HEK293 (cell line): Measurements from ENCODE around the gene HYKK.
A peak's percentile ranks its signal among the peaks of the same experiment; 100 is the strongest.

ENCODE experiments used
- GLIS1 ChIP-seq: fragments of 450-650 bp; formaldehyde crosslinking; IDR thresholded peaks from 2 replicates; pipeline ENCODE4 v1.5.1; 2016; ENCODE audit warnings: missing biosample characterization, missing genetic modification characterization
- KLF10 ChIP-seq: fragments of 450-650 bp; IDR thresholded peaks from 2 replicates; pipeline ENCODE4 v1.5.1; 2018; ENCODE audit warnings: missing biosample characterization, mild to moderate bottlenecking, missing genetic modification characterization
- MYNN ChIP-seq: fragments of 450-650 bp; formaldehyde crosslinking; IDR thresholded peaks from 2 replicates; pipeline ENCODE4 v1.5.1; 2016; ENCODE audit warnings: missing biosample characterization, missing genetic modification characterization, borderline replicate concordance
- OSR2 ChIP-seq: fragments of 450-650 bp; formaldehyde crosslinking; IDR thresholded peaks from 2 replicates; pipeline ENCODE4 v1.5.1; 2016; ENCODE audit warnings: missing biosample characterization, missing genetic modification characterization
- RBAK ChIP-seq: fragments of 450-650 bp; formaldehyde crosslinking; IDR thresholded peaks from 2 replicates; pipeline ENCODE4 v1.5.1; 2016; ENCODE audit warnings: missing biosample characterization, missing genetic modification characterization
- SCRT2 ChIP-seq: fragments of 450-650 bp; formaldehyde crosslinking; IDR thresholded peaks from 2 replicates; pipeline ENCODE4 v1.5.1; 2016; ENCODE audit warnings: missing biosample characterization, missing genetic modification characterization
- SP7 ChIP-seq: fragments of 450-650 bp; formaldehyde crosslinking; IDR thresholded peaks from 2 replicates; pipeline ENCODE4 v1.5.1; 2016; ENCODE audit warnings: missing biosample characterization, missing genetic modification characterization
- YY1 ChIP-seq: fragments of 450-650 bp; formaldehyde crosslinking; IDR thresholded peaks from 2 replicates; pipeline ENCODE4 v1.5.1; 2018; ENCODE audit warnings: missing biosample characterization, missing genetic modification characterization
- ZNF157 ChIP-seq: fragments of 450-650 bp; formaldehyde crosslinking; IDR thresholded peaks from 2 replicates; pipeline ENCODE4 v1.5.1; 2016; ENCODE audit warnings: missing biosample characterization, missing genetic modification characterization
- ZNF169 ChIP-seq: fragments of 450-650 bp; formaldehyde crosslinking; IDR thresholded peaks from 2 replicates; pipeline ENCODE4 v1.5.1; 2016; ENCODE audit warnings: missing biosample characterization, missing genetic modification characterization
- ZNF174 ChIP-seq: fragments of 450-650 bp; formaldehyde crosslinking; IDR thresholded peaks from 2 replicates; pipeline ENCODE4 v1.5.0; 2017; ENCODE audit warnings: missing biosample characterization, mild to moderate bottlenecking, missing genetic modification characterization
- ZNF184 ChIP-seq: fragments of 450-650 bp; IDR thresholded peaks from 2 replicates; pipeline ENCODE4 v1.5.1; 2018; ENCODE audit warnings: missing biosample characterization, mild to moderate bottlenecking, missing genetic modification characterization
- ZNF311 ChIP-seq: fragments of 450-650 bp; formaldehyde crosslinking; IDR thresholded peaks from 2 replicates; pipeline ENCODE4 v1.5.1; 2017; ENCODE audit warnings: missing biosample characterization, missing genetic modification characterization, borderline replicate concordance
- ZNF433 ChIP-seq: fragments of 450-650 bp; formaldehyde crosslinking; IDR thresholded peaks from 2 replicates; pipeline ENCODE4 v1.5.1; 2016; ENCODE audit warnings: missing biosample characterization, missing genetic modification characterization, low read depth
- ZNF544 ChIP-seq: fragments of 450-650 bp; formaldehyde crosslinking; IDR thresholded peaks from 2 replicates; pipeline ENCODE4 v1.5.0; 2017; ENCODE audit warnings: missing biosample characterization, missing genetic modification characterization
- ZNF558 ChIP-seq: fragments of 450-650 bp; formaldehyde crosslinking; IDR thresholded peaks from 2 replicates; pipeline ENCODE4 v1.5.1; 2016; ENCODE audit warnings: missing biosample characterization, missing genetic modification characterization
- ZNF670 ChIP-seq: fragments of 450-650 bp; formaldehyde crosslinking; IDR thresholded peaks from 2 replicates; pipeline ENCODE4 v1.5.1; 2016; ENCODE audit warnings: missing biosample characterization, missing genetic modification characterization, low read depth
- ZNF747 ChIP-seq: fragments of 450-650 bp; formaldehyde crosslinking; IDR thresholded peaks from 2 replicates; pipeline ENCODE4 v1.5.1; 2016; ENCODE audit warnings: missing biosample characterization, missing genetic modification characterization
- ZSCAN30 ChIP-seq: fragments of 450-650 bp; IDR thresholded peaks from 2 replicates; pipeline ENCODE4 v1.5.1; 2018; ENCODE audit warnings: missing biosample characterization, mild to moderate bottlenecking, missing genetic modification characterization, moderate library complexity
- ZXDB ChIP-seq: fragments of 450-650 bp; formaldehyde crosslinking; IDR thresholded peaks from 2 replicates; pipeline ENCODE4 v1.5.1; 2016; ENCODE audit warnings: missing biosample characterization, missing genetic modification characterization
- TF ChIP-seq, protein P1 (sequence below): fragments of 450-650 bp; formaldehyde crosslinking; IDR thresholded peaks from 2 replicates; pipeline ENCODE4 v1.5.1; 2016; ENCODE audit warnings: missing biosample characterization, missing genetic modification characterization
- TF ChIP-seq, protein P2 (sequence below): fragments of 450-650 bp; formaldehyde crosslinking; IDR thresholded peaks from 2 replicates; pipeline ENCODE4 v1.5.1; 2016; ENCODE audit warnings: missing biosample characterization, missing genetic modification characterization
- TF ChIP-seq, protein P3 (sequence below): fragments of 450-650 bp; formaldehyde crosslinking; IDR thresholded peaks from 2 replicates; pipeline ENCODE4 v1.5.1; 2016; ENCODE audit warnings: missing biosample characterization, missing genetic modification characterization
- TF ChIP-seq, protein P4 (sequence below): fragments of 450-650 bp; formaldehyde crosslinking; IDR thresholded peaks from 2 replicates; pipeline ENCODE4 v1.5.1; 2016; ENCODE audit warnings: missing biosample characterization, missing genetic modification characterization
- TF ChIP-seq, protein P5 (sequence below): fragments of 450-650 bp; formaldehyde crosslinking; IDR thresholded peaks from 2 replicates; pipeline ENCODE4 v1.5.1; 2016; ENCODE audit warnings: missing biosample characterization, missing genetic modification characterization
- TF ChIP-seq, protein P6 (sequence below): fragments of 450-650 bp; formaldehyde crosslinking; IDR thresholded peaks from 2 replicates; pipeline ENCODE4 v1.5.1; 2017; ENCODE audit warnings: missing biosample characterization, missing genetic modification characterization
- TF ChIP-seq, protein P7 (sequence below): fragments of 450-650 bp; formaldehyde crosslinking; IDR thresholded peaks from 2 replicates; pipeline ENCODE4 v1.5.1; 2017; ENCODE audit warnings: missing biosample characterization, mild to moderate bottlenecking, missing genetic modification characterization, moderate library complexity
- TF ChIP-seq, protein P8 (sequence below): fragments of 450-650 bp; formaldehyde crosslinking; IDR thresholded peaks from 2 replicates; pipeline ENCODE4 v1.5.1; 2016; ENCODE audit warnings: missing biosample characterization, missing genetic modification characterization

HYKK gene

DNA sequence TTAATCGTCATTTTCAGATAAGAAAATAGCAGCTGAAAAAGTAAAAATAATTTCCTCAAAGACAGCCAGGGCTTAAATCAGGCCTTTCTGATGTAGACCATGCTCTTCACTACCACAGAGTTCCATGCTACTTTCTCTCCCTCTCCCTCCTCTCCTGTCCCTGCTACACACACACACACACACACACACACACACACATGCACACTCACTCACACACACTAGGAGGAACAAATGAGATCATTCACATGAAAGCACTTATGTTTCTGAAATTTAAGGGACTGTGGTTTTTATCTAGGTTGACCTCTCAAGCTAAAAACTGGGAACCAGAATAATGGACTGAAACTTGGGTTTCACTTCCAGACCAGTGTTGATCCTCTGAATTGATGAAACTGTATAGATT lies 28.8 kb downstream of the HYKK start (continued):
- TF ChIP-seq, protein P1, sequence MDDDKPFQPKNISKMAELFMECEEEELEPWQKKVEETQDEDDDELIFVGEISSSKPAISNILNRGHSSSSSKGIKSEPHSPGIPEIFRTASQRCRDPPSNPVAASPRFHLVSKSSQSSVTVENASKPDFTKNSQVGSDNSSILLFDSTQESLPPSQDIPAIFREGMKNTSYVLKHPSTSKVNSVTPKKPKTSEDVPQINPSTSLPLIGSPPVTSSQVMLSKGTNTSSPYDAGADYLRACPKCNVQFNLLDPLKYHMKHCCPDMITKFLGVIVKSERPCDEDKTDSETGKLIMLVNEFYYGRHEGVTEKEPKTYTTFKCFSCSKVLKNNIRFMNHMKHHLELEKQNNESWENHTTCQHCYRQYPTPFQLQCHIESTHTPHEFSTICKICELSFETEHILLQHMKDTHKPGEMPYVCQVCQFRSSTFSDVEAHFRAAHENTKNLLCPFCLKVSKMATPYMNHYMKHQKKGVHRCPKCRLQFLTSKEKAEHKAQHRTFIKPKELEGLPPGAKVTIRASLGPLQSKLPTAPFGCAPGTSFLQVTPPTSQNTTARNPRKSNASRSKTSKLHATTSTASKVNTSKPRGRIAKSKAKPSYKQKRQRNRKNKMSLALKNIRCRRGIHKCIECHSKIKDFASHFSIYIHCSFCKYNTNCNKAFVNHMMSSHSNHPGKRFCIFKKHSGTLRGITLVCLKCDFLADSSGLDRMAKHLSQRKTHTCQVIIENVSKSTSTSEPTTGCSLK (tag by site-specific recombination) = no peak
- TF ChIP-seq ZNF747 = 0 out of 2 replicates have a peak, but pooled peaks have one; percentile 63
- TF ChIP-seq OSR2 = no peak
- no peak for TF ChIP-seq ZNF157 (tag by site-specific recombination)
- TF ChIP-seq, protein P2, sequence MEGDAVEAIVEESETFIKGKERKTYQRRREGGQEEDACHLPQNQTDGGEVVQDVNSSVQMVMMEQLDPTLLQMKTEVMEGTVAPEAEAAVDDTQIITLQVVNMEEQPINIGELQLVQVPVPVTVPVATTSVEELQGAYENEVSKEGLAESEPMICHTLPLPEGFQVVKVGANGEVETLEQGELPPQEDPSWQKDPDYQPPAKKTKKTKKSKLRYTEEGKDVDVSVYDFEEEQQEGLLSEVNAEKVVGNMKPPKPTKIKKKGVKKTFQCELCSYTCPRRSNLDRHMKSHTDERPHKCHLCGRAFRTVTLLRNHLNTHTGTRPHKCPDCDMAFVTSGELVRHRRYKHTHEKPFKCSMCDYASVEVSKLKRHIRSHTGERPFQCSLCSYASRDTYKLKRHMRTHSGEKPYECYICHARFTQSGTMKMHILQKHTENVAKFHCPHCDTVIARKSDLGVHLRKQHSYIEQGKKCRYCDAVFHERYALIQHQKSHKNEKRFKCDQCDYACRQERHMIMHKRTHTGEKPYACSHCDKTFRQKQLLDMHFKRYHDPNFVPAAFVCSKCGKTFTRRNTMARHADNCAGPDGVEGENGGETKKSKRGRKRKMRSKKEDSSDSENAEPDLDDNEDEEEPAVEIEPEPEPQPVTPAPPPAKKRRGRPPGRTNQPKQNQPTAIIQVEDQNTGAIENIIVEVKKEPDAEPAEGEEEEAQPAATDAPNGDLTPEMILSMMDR (tag by site-specific recombination) = no peak
- TF ChIP-seq ZNF174 (tag by site-specific recombination) = no peak
- TF ChIP-seq, protein P3, sequence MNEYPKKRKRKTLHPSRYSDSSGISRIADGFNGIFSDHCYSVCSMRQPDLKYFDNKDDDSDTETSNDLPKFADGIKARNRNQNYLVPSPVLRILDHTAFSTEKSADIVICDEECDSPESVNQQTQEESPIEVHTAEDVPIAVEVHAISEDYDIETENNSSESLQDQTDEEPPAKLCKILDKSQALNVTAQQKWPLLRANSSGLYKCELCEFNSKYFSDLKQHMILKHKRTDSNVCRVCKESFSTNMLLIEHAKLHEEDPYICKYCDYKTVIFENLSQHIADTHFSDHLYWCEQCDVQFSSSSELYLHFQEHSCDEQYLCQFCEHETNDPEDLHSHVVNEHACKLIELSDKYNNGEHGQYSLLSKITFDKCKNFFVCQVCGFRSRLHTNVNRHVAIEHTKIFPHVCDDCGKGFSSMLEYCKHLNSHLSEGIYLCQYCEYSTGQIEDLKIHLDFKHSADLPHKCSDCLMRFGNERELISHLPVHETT (tag by site-specific recombination) = no peak
- TF ChIP-seq, protein P4, sequence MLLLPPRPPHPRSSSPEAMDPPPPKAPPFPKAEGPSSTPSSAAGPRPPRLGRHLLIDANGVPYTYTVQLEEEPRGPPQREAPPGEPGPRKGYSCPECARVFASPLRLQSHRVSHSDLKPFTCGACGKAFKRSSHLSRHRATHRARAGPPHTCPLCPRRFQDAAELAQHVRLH (tag by site-specific recombination) = no peak
- TF ChIP-seq RBAK (tag by site-specific recombination) = peak; percentile 84; the same call in 1 of the 2 replicates
- no peak for TF ChIP-seq SCRT2 (tag by site-specific recombination)
- no peak for TF ChIP-seq ZNF670 (tag by site-specific recombination)
- no peak for TF ChIP-seq GLIS1
- TF ChIP-seq ZNF558 (tag by site-specific recombination) = no peak
- TF ChIP-seq ZNF169 (tag by site-specific recombination) = peak; percentile 85; the same call in 1 of the 2 replicates
- 0 out of 2 replicates have a peak, but pooled peaks have one; percentile 76 for TF ChIP-seq ZNF544 (tag by site-specific recombination)
- 0 out of 2 replicates have a peak, but pooled peaks have one; percentile 53 for TF ChIP-seq ZNF311
- TF ChIP-seq ZSCAN30 (tag by site-specific recombination) = no peak
- TF ChIP-seq ZNF433 (tag by site-specific recombination) = no peak
- no peak for TF ChIP-seq MYNN
- no peak for TF ChIP-seq ZNF184
- peak; percentile 70; the same call in 1 of the 2 replicates for TF ChIP-seq ZXDB (tag by site-specific recombination)
- TF ChIP-seq, protein P5, sequence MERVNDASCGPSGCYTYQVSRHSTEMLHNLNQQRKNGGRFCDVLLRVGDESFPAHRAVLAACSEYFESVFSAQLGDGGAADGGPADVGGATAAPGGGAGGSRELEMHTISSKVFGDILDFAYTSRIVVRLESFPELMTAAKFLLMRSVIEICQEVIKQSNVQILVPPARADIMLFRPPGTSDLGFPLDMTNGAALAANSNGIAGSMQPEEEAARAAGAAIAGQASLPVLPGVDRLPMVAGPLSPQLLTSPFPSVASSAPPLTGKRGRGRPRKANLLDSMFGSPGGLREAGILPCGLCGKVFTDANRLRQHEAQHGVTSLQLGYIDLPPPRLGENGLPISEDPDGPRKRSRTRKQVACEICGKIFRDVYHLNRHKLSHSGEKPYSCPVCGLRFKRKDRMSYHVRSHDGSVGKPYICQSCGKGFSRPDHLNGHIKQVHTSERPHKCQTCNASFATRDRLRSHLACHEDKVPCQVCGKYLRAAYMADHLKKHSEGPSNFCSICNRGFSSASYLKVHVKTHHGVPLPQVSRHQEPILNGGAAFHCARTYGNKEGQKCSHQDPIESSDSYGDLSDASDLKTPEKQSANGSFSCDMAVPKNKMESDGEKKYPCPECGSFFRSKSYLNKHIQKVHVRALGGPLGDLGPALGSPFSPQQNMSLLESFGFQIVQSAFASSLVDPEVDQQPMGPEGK = peak; percentile 47; the same call in 1 of the 2 replicates
- no peak for TF ChIP-seq YY1
- TF ChIP-seq SP7 (tag by site-specific recombination) = peak; percentile 76
- TF ChIP-seq KLF10 (tag by site-specific recombination) = no peak
- TF ChIP-seq, protein P6, sequence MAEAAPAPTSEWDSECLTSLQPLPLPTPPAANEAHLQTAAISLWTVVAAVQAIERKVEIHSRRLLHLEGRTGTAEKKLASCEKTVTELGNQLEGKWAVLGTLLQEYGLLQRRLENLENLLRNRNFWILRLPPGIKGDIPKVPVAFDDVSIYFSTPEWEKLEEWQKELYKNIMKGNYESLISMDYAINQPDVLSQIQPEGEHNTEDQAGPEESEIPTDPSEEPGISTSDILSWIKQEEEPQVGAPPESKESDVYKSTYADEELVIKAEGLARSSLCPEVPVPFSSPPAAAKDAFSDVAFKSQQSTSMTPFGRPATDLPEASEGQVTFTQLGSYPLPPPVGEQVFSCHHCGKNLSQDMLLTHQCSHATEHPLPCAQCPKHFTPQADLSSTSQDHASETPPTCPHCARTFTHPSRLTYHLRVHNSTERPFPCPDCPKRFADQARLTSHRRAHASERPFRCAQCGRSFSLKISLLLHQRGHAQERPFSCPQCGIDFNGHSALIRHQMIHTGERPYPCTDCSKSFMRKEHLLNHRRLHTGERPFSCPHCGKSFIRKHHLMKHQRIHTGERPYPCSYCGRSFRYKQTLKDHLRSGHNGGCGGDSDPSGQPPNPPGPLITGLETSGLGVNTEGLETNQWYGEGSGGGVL (tag by site-specific recombination) = peak; percentile 99
- TF ChIP-seq, protein P7, sequence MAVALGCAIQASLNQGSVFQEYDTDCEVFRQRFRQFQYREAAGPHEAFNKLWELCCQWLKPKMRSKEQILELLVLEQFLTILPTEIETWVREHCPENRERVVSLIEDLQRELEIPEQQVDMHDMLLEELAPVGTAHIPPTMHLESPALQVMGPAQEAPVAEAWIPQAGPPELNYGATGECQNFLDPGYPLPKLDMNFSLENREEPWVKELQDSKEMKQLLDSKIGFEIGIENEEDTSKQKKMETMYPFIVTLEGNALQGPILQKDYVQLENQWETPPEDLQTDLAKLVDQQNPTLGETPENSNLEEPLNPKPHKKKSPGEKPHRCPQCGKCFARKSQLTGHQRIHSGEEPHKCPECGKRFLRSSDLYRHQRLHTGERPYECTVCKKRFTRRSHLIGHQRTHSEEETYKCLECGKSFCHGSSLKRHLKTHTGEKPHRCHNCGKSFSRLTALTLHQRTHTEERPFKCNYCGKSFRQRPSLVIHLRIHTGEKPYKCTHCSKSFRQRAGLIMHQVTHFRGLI (tag by site-specific recombination) = no peak
- TF ChIP-seq, protein P8, sequence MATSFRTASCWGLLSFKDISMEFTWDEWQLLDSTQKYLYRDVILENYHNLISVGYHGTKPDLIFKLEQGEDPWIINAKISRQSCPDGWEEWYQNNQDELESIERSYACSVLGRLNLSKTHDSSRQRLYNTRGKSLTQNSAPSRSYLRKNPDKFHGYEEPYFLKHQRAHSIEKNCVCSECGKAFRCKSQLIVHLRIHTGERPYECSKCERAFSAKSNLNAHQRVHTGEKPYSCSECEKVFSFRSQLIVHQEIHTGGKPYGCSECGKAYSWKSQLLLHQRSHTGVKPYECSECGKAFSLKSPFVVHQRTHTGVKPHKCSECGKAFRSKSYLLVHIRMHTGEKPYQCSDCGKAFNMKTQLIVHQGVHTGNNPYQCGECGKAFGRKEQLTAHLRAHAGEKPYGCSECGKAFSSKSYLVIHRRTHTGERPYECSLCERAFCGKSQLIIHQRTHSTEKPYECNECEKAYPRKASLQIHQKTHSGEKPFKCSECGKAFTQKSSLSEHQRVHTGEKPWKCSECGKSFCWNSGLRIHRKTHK (tag by site-specific recombination) = no peak
